HuH-7.5 (cell line): Measurements from ENCODE around the gene APOB.

Source experiments
- DNase-seq: peaks from one replicate; pipeline ENCODE4 v3.0.0; 2011; ENCODE audit warnings: low spot score

Gene APOB

GRCh38 chr2:21043744-21044532 lies at the start of gene APOB:
Gene APOB, minus strand, starts transcription at chr2:21044073. Its CDS starts 128 bp downstream, at chr2:21043945.
- no peak for DNase-seq

GRCh38 chr2:21092308-21092869 lies 48.5 kb upstream of the APOB start:
- no peak for DNase-seq

- no peak for DNase-seq
Measured at GRCh38 chr2:21084401-21084800, 40.5 kb upstream of the APOB start.

GRCh38 chr2:21083482-21083881 lies 39.6 kb upstream of the APOB start:
- no peak for DNase-seq

GRCh38 chr2:21078296-21078695 lies 34.4 kb upstream of the APOB start:
- DNase-seq, result no peak

GRCh38 chr2:21072477-21073242 lies 28.8 kb upstream of the APOB start:
- no peak for DNase-seq

GRCh38 chr2:21070341-21071257 lies 26.7 kb upstream of the APOB start:
- no peak for DNase-seq

GRCh38 chr2:21069746-21070340 lies 26.0 kb upstream of the APOB start:
- no peak for DNase-seq

- no peak for DNase-seq
Measured at GRCh38 chr2:21067859-21068537, 24.1 kb upstream of the APOB start.

GRCh38 chr2:21067125-21067524 lies 23.3 kb upstream of the APOB start:
- no peak for DNase-seq

GRCh38 chr2:21059885-21060610 lies 16.2 kb upstream of the APOB start:
- no peak for DNase-seq

- no peak for DNase-seq
Measured at GRCh38 chr2:21057097-21057496, 13.2 kb upstream of the APOB start.

- DNase-seq, result no peak
Measured at GRCh38 chr2:21055879-21056790, 12.3 kb upstream of the APOB start.

GRCh38 chr2:21055451-21055850 lies 11.6 kb upstream of the APOB start:
- DNase-seq, result no peak

GRCh38 chr2:21054011-21054410 lies 10.1 kb upstream of the APOB start:
- no peak for DNase-seq

GRCh38 chr2:21052044-21052443 lies 8.2 kb upstream of the APOB start:
- no peak for DNase-seq

GRCh38 chr2:21050164-21050563 lies 6.3 kb upstream of the APOB start:
- no peak for DNase-seq

- DNase-seq, result no peak
Measured at GRCh38 chr2:21047141-21048009, 3.5 kb upstream of the APOB start.
